ENCODE data around the gene QPCTL.

The QPCTL gene

GRCh38 chr19:45692187-45693105, at the start of gene QPCTL:
Gene QPCTL, plus strand, starts transcription at chr19:45692666. Its CDS starts 38 bp downstream, at chr19:45692704.
- DNase-seq = peak; percentile 99

- DNase-seq = peak; percentile 67 to 78
Measured at GRCh38 chr19:45643024-45643926, 49.2 kb upstream of the QPCTL start.

GRCh38 chr19:45643927-45644771, 48.3 kb upstream of the QPCTL start:
- DNase-seq = peak in 1 of 2 experiments; percentile 46

- no peak for DNase-seq
Measured at GRCh38 chr19:45645068-45645630, 47.3 kb upstream of the QPCTL start.

GRCh38 chr19:45645631-45646344, 46.7 kb upstream of the QPCTL start:
- peak; percentile 96 to 97 for DNase-seq

GRCh38 chr19:45646345-45646698, 46.1 kb upstream of the QPCTL start:
- no peak for DNase-seq

GRCh38 chr19:45650722-45651121, 41.7 kb upstream of the QPCTL start:
- no peak for DNase-seq

- peak; percentile 91 to 97 for DNase-seq
Measured at GRCh38 chr19:45653634-45654033, 38.8 kb upstream of the QPCTL start.

- DNase-seq = no peak
Measured at GRCh38 chr19:45655073-45655472, 37.4 kb upstream of the QPCTL start.

GRCh38 chr19:45657520-45658167, 34.8 kb upstream of the QPCTL start:
- peak; percentile 41 to 57 for DNase-seq

GRCh38 chr19:45659096-45659729, 33.3 kb upstream of the QPCTL start:
- DNase-seq = no peak

- no peak for DNase-seq
Measured at GRCh38 chr19:45660636-45661035, 31.8 kb upstream of the QPCTL start.

- no peak for DNase-seq
Measured at GRCh38 chr19:45663800-45664199, 28.7 kb upstream of the QPCTL start.

GRCh38 chr19:45664575-45664974, 27.9 kb upstream of the QPCTL start:
- DNase-seq = no peak

- peak in 1 of 2 experiments; percentile 58 for DNase-seq
Measured at GRCh38 chr19:45667620-45668341, 24.7 kb upstream of the QPCTL start, which contains the start of gene GIPR. Gene GIPR, plus strand, starts transcription at chr19:45668221. Its CDS starts 1,300 bp downstream, at chr19:45669521.

- DNase-seq = no peak
Measured at GRCh38 chr19:45668342-45668871, 24.1 kb upstream of the QPCTL start.

GRCh38 chr19:45670670-45671453, 21.6 kb upstream of the QPCTL start:
- no peak for DNase-seq

GRCh38 chr19:45674946-45675345, 17.5 kb upstream of the QPCTL start:
- DNase-seq = no peak

- no peak for DNase-seq
Measured at GRCh38 chr19:45676851-45677263, 15.6 kb upstream of the QPCTL start.

Data from NCI-H524 (cell line).